ENCODE results near the gene PAX8. TPM values are rescaled to one million over a fixed set of nuclear protein-coding genes. Genes with fewer than 3 reads are reported as not detected.
A peak's percentile ranks its signal among the peaks of the same experiment; 100 is the strongest.

PAX8 gene
- total RNA-seq, 1 experiment from 2014 or later, result 89.7 TPM

- in situ Hi-C loops (cut with HindIII; ENCODE audit: low pct_unique_long_range_greater_than_20kb, low sequenced_read_pairs), result no loop called here
- peak; percentile 35 for DNase-seq (ENCODE audit: low read depth)
Observed at GRCh38 chr2:113216321-113216720, 62.4 kb downstream of the PAX8 start.

- DNase-seq (ENCODE audit: low read depth), result no peak
Observed at GRCh38 chr2:113215056-113215455, 63.7 kb downstream of the PAX8 start.

GRCh38 chr2:113214141-113214540, 64.6 kb downstream of the PAX8 start:
- peak; percentile 39 for DNase-seq (ENCODE audit: low read depth)
- in situ Hi-C loops (cut with HindIII; ENCODE audit: low pct_unique_long_range_greater_than_20kb, low sequenced_read_pairs), result no loop called here

More at GRCh38 chr2:113215056-113215455, 63.7 kb downstream of the PAX8 start:
- in situ Hi-C loops (cut with HindIII; ENCODE audit: low pct_unique_long_range_greater_than_20kb, low sequenced_read_pairs), result no loop called here

- in situ Hi-C loops (cut with HindIII; ENCODE audit: low pct_unique_long_range_greater_than_20kb, low sequenced_read_pairs), result no loop called here
- peak; percentile 18 for DNase-seq (ENCODE audit: low read depth)
Observed at GRCh38 chr2:113213061-113213930, 65.4 kb downstream of the PAX8 start.

GRCh38 chr2:113212245-113213060, 66.3 kb downstream of the PAX8 start:
- in situ Hi-C loops (cut with HindIII; ENCODE audit: low pct_unique_long_range_greater_than_20kb, low sequenced_read_pairs), result no loop called here
- DNase-seq (ENCODE audit: low read depth), result peak; percentile 74

- in situ Hi-C loops (cut with HindIII; ENCODE audit: low pct_unique_long_range_greater_than_20kb, low sequenced_read_pairs), result no loop called here
Observed at GRCh38 chr2:113211226-113212105, 67.3 kb downstream of the PAX8 start.

GRCh38 chr2:113209646-113210171, 69.0 kb downstream of the PAX8 start:
- in situ Hi-C loops (cut with HindIII; ENCODE audit: low pct_unique_long_range_greater_than_20kb, low sequenced_read_pairs), result no loop called here
- peak; percentile 93 for DNase-seq (ENCODE audit: low read depth)

More at GRCh38 chr2:113211226-113212105, 67.3 kb downstream of the PAX8 start:
- peak; percentile 92 for DNase-seq (ENCODE audit: low read depth)

- in situ Hi-C loops (cut with HindIII; ENCODE audit: low pct_unique_long_range_greater_than_20kb, low sequenced_read_pairs), result no loop called here
- DNase-seq (ENCODE audit: low read depth), result peak; percentile 94
Observed at GRCh38 chr2:113209011-113209645, 69.6 kb downstream of the PAX8 start.

- DNase-seq (ENCODE audit: low read depth), result no peak
- in situ Hi-C loops (cut with HindIII; ENCODE audit: low pct_unique_long_range_greater_than_20kb, low sequenced_read_pairs), result no loop called here
Observed at GRCh38 chr2:113208396-113208795, 70.3 kb downstream of the PAX8 start.

- in situ Hi-C loops (cut with HindIII; ENCODE audit: low pct_unique_long_range_greater_than_20kb, low sequenced_read_pairs), result no loop called here
- no peak for DNase-seq (ENCODE audit: low read depth)
Observed at GRCh38 chr2:113207021-113207420, 71.7 kb downstream of the PAX8 start.

GRCh38 chr2:113206251-113206650, 72.5 kb downstream of the PAX8 start:
- no peak for DNase-seq (ENCODE audit: low read depth)
- in situ Hi-C loops (cut with HindIII; ENCODE audit: low pct_unique_long_range_greater_than_20kb, low sequenced_read_pairs), result no loop called here

- in situ Hi-C loops (cut with HindIII; ENCODE audit: low pct_unique_long_range_greater_than_20kb, low sequenced_read_pairs), result no loop called here
- peak; percentile 82 for DNase-seq (ENCODE audit: low read depth)
Observed at GRCh38 chr2:113203901-113204519, 74.7 kb downstream of the PAX8 start.

- DNase-seq (ENCODE audit: low read depth), result peak; percentile 49
- in situ Hi-C loops (cut with HindIII; ENCODE audit: low pct_unique_long_range_greater_than_20kb, low sequenced_read_pairs), result no loop called here
Observed at GRCh38 chr2:113203217-113203530, 75.5 kb downstream of the PAX8 start.

GRCh38 chr2:113202305-113203216, 76.2 kb downstream of the PAX8 start:
- DNase-seq (ENCODE audit: low read depth), result peak; percentile 83
- in situ Hi-C loops (cut with HindIII; ENCODE audit: low pct_unique_long_range_greater_than_20kb, low sequenced_read_pairs), result no loop called here

- in situ Hi-C loops (cut with HindIII; ENCODE audit: low pct_unique_long_range_greater_than_20kb, low sequenced_read_pairs), result no loop called here
- DNase-seq (ENCODE audit: low read depth), result no peak
Observed at GRCh38 chr2:113201496-113202304, 77.0 kb downstream of the PAX8 start.
